Measurements from ENCODE around the gene BTBD16.

DNA sequence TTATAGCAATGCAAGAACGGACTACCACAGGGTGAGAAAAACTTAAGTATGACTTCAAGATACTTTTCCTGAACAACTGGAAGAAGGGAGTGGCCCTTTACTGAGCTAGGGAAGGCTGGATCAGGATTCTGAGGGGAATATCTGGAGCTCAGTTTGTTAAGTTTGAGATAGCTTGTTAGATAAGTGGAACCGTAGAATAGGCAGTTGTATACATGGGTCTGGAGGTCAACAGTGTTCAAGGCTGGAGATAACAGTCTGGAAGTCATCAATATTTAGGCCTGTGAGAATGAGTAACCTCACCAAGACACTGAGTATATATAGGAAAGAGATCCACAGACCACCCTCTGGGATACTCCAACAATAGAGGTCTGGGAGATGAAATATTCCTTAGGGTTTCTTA, 110.6 kb downstream of the BTBD16 start:
- TF ChIP-seq CTCF (conservative IDR thresholded peaks at IDR 0.05; ENCODE audit: low read depth, low read length): no peak
- no peak for TF ChIP-seq NFE2L2 (IDR thresholded peaks at IDR 0.05; ENCODE audit: low read depth, low read length)
- no peak for TF ChIP-seq MXI1 (IDR thresholded peaks at IDR 0.05; ENCODE audit: borderline replicate concordance, low read depth, low read length)
- TF ChIP-seq POLR2A (IDR thresholded peaks at IDR 0.05; ENCODE audit: low read depth, low read length): no peak

Data from IMR-90 (cell line).